ENCODE results near the gene CCDC91. TPM values are rescaled to one million over a fixed set of nuclear protein-coding genes. Genes with fewer than 3 reads are reported as not detected.

Gene CCDC91
- total RNA-seq, 1 experiment from 2014 or later: 26.8 TPM

DNA sequence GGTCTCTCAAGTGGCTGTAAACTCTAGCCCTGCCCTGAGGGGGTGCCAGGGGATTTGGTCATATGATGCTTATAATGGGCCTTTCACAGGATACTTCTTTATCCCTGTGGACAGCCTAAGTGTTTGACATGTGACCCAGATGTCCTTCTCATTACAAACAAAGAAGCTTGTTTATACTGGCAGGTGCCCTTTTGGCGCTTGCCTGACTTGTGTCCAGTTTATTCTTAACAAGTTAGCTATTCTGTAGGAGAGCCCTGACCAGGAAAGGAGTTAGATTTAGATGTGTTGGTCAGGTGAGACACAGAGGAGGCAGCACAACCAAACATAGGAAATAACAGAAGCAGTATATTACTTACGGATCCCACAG lies 51.9 kb downstream of the CCDC91 start:
- Histone ChIP-seq H3K27me3 (replicated peaks; ENCODE audit: insufficient read depth, low read depth, low read length, poor library complexity) (no peaks in the 10 kb centered on the region), H3K36me3 (ENCODE audit: insufficient read depth, low read length, poor library complexity, severe bottlenecking) (no peaks in the 10 kb centered on the region), H3K4me3 (ENCODE audit: low read depth, low read length, poor library complexity, severe bottlenecking) (no peak overlapping the region), H3K9me3 (ENCODE audit: low read depth, low read length, poor library complexity, severe bottlenecking) (no peaks in the 10 kb centered on the region), H3K4me1 (ENCODE audit: insufficient read depth, low read length, poor library complexity, severe bottlenecking) (no peaks in the 10 kb centered on the region), H3K27ac (ENCODE audit: low read depth, low read length, poor library complexity, severe bottlenecking) (no peak overlapping the region)
- no peak for TF ChIP-seq EZH2 (IDR thresholded peaks at IDR 0.05; ENCODE audit: borderline replicate concordance, low read depth, low read length, poor library complexity, severe bottlenecking)
- TF ChIP-seq, protein P1, sequence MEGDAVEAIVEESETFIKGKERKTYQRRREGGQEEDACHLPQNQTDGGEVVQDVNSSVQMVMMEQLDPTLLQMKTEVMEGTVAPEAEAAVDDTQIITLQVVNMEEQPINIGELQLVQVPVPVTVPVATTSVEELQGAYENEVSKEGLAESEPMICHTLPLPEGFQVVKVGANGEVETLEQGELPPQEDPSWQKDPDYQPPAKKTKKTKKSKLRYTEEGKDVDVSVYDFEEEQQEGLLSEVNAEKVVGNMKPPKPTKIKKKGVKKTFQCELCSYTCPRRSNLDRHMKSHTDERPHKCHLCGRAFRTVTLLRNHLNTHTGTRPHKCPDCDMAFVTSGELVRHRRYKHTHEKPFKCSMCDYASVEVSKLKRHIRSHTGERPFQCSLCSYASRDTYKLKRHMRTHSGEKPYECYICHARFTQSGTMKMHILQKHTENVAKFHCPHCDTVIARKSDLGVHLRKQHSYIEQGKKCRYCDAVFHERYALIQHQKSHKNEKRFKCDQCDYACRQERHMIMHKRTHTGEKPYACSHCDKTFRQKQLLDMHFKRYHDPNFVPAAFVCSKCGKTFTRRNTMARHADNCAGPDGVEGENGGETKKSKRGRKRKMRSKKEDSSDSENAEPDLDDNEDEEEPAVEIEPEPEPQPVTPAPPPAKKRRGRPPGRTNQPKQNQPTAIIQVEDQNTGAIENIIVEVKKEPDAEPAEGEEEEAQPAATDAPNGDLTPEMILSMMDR (conservative IDR thresholded peaks at IDR 0.05; ENCODE audit: low read depth, low read length): no peak
- ChIA-PET POLR2A (ENCODE audit: low non-redundant PET) (no interaction called here), CTCF (no interaction called here)
- intact Hi-C loops (cut with micrococcal nuclease; ENCODE audit: unreplicated experiment): no loop called here
- no TSS peak for BruUV-seq (replicated peaks)
- DNase-seq (ENCODE audit: low spot score): no peak

DNA sequence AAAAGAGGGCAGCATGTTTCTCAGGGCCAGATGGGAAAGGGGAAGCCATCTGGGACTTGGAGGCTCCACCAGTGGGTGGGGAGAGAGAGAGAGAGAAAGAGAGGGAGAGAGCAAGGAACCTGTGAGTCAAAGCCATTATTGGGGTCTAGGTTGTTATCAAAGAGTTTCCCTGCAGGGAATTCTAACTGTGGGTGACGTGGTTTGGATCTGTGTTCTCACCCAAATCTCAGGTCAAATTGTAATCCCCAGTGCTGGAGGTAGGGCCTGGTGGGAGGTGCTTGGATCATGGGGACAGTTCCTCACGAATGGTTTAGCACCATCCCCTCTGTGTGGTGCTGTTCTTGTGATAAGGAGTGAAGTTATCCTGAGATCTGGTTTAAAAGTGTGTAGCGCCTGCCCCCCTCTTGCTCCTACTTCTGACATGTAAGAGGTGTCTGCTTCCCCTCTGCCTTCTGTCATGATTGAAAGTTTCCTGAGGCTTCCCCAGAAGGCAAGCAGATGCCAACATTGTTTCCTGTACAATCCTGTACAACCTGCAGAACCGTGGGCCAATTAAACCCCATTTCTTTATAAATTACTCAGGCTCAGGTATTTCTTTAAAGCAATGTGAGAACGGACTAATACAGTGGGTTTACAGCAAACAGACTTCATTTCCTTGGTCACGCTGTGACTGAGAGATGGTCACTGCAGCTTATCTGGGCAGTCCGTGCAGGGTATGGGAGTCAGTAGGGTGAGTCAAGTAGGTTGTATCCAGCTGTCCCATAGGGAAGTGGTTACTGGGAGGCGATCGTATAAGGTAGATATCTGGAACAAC lies 52.4 kb downstream of the CCDC91 start:
- no TSS peak for BruUV-seq (replicated peaks)
- intact Hi-C loops (cut with micrococcal nuclease; ENCODE audit: unreplicated experiment): no loop called here
- CTCF ChIA-PET: no interaction called here

DNA sequence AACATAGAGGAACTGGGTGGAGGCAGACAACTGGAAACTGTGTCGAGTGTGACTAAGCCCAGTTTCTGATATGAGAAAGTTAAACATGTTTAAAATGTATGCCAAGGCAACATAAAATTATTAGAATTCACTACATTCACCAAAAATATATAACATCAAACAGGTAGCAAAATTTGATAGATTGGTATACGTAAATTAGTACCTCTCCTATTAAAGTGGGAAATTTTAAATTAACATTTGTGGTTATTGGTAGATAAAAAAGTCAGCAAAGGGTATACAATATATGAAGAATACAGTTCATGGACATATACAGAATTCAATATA lies 53.0 kb downstream of the CCDC91 start:
- H3K36me3 ChIP-seq (ENCODE audit: insufficient read depth, low read length, poor library complexity, severe bottlenecking): no peaks in the 10 kb centered on the region
- no peaks in the 10 kb centered on the region for H3K27me3 ChIP-seq (replicated peaks; ENCODE audit: insufficient read depth, low read depth, low read length, poor library complexity)
- no peaks in the 10 kb centered on the region for H3K9me3 ChIP-seq (ENCODE audit: low read depth, low read length, poor library complexity, severe bottlenecking)
- H3K27ac ChIP-seq (ENCODE audit: low read depth, low read length, poor library complexity, severe bottlenecking): no peak overlapping the region
- no peaks in the 10 kb centered on the region for H3K4me1 ChIP-seq (ENCODE audit: insufficient read depth, low read length, poor library complexity, severe bottlenecking)
- no peak for DNase-seq (ENCODE audit: low spot score)
- intact Hi-C loops (cut with micrococcal nuclease; ENCODE audit: unreplicated experiment): no loop called here
- no TSS peak for BruUV-seq (replicated peaks)
- POLR2A ChIA-PET (ENCODE audit: low non-redundant PET): no interaction called here
- no peak overlapping the region for H3K4me3 ChIP-seq (ENCODE audit: low read depth, low read length, poor library complexity, severe bottlenecking)
- CTCF ChIA-PET: no interaction called here
- no peak for TF ChIP-seq EZH2 (IDR thresholded peaks at IDR 0.05; ENCODE audit: borderline replicate concordance, low read depth, low read length, poor library complexity, severe bottlenecking)
- TF ChIP-seq, protein P1 (conservative IDR thresholded peaks at IDR 0.05; ENCODE audit: low read depth, low read length): no peak

More for the DNA sequence above, 52.4 kb downstream of the CCDC91 start:
- H3K9me3 ChIP-seq (ENCODE audit: low read depth, low read length, poor library complexity, severe bottlenecking): no peaks in the 10 kb centered on the region
- no peaks in the 10 kb centered on the region for H3K36me3 ChIP-seq (ENCODE audit: insufficient read depth, low read length, poor library complexity, severe bottlenecking)
- TF ChIP-seq, protein P1 (conservative IDR thresholded peaks at IDR 0.05; ENCODE audit: low read depth, low read length): no peak
- no peak for TF ChIP-seq EZH2 (IDR thresholded peaks at IDR 0.05; ENCODE audit: borderline replicate concordance, low read depth, low read length, poor library complexity, severe bottlenecking)
- DNase-seq (ENCODE audit: low spot score): no peak
- POLR2A ChIA-PET (ENCODE audit: low non-redundant PET): no interaction called here
- H3K27ac ChIP-seq (ENCODE audit: low read depth, low read length, poor library complexity, severe bottlenecking): no peak overlapping the region
- no peaks in the 10 kb centered on the region for H3K4me1 ChIP-seq (ENCODE audit: insufficient read depth, low read length, poor library complexity, severe bottlenecking)
- H3K4me3 ChIP-seq (ENCODE audit: low read depth, low read length, poor library complexity, severe bottlenecking): no peak overlapping the region
- no peaks in the 10 kb centered on the region for H3K27me3 ChIP-seq (replicated peaks; ENCODE audit: insufficient read depth, low read depth, low read length, poor library complexity)

Measured in A673 (cell line).